ENCODE measurements around the gene ZFYVE28.

The ZFYVE28 gene

GRCh38 chr4:2303121-2303685, 115.2 kb downstream of the ZFYVE28 start:
- CTCF ChIA-PET = no interaction called here
- no peak for TF ChIP-seq CTCF (IDR thresholded peaks at IDR 0.05; ENCODE audit: control extremely low read depth, extremely low read depth, low read depth, missing control alignments)
- DNase-seq (ENCODE audit: extremely low spot score) = no peak
- POLR2A ChIA-PET = no interaction called here

GRCh38 chr4:2302387-2303119, 115.9 kb downstream of the ZFYVE28 start:
- no peak for TF ChIP-seq CTCF (IDR thresholded peaks at IDR 0.05; ENCODE audit: control extremely low read depth, extremely low read depth, low read depth, missing control alignments)
- CTCF ChIA-PET = no interaction called here
- POLR2A ChIA-PET = no interaction called here
- DNase-seq (ENCODE audit: extremely low spot score) = no peak

- POLR2A ChIA-PET = no interaction called here
- CTCF ChIA-PET = no interaction called here
- TF ChIP-seq CTCF (IDR thresholded peaks at IDR 0.05; ENCODE audit: control extremely low read depth, extremely low read depth, low read depth, missing control alignments) = no peak
- no peak for DNase-seq (ENCODE audit: extremely low spot score)
Observed at GRCh38 chr4:2301806-2302205, 116.6 kb downstream of the ZFYVE28 start.

- POLR2A ChIA-PET = no interaction called here
- DNase-seq (ENCODE audit: extremely low spot score) = no peak
- CTCF ChIA-PET = no interaction called here
- TF ChIP-seq CTCF (IDR thresholded peaks at IDR 0.05; ENCODE audit: control extremely low read depth, extremely low read depth, low read depth, missing control alignments) = no peak
Observed at GRCh38 chr4:2301225-2301642, 117.2 kb downstream of the ZFYVE28 start.

GRCh38 chr4:2300431-2301224, 117.8 kb downstream of the ZFYVE28 start:
- DNase-seq (ENCODE audit: extremely low spot score) = no peak
- ChIA-PET POLR2A (no interaction called here), CTCF (interaction anchor here (1.3 kb wide), 1 partner anchor 9 kb away, joined by 3 read pairs; no protein-coding TSS in a partner anchor)
- TF ChIP-seq CTCF (IDR thresholded peaks at IDR 0.05; ENCODE audit: control extremely low read depth, extremely low read depth, low read depth, missing control alignments) = no peak

- no peak for TF ChIP-seq CTCF (IDR thresholded peaks at IDR 0.05; ENCODE audit: control extremely low read depth, extremely low read depth, low read depth, missing control alignments)
- ChIA-PET CTCF (interaction anchor here (1.3 kb wide), 1 partner anchor 8 kb away, joined by 3 read pairs; no protein-coding TSS in a partner anchor), POLR2A (no interaction called here)
- no peak for DNase-seq (ENCODE audit: extremely low spot score)
Observed at GRCh38 chr4:2299794-2300193, 118.7 kb downstream of the ZFYVE28 start.
